ENCODE measurements around the gene F11R.

DNA sequence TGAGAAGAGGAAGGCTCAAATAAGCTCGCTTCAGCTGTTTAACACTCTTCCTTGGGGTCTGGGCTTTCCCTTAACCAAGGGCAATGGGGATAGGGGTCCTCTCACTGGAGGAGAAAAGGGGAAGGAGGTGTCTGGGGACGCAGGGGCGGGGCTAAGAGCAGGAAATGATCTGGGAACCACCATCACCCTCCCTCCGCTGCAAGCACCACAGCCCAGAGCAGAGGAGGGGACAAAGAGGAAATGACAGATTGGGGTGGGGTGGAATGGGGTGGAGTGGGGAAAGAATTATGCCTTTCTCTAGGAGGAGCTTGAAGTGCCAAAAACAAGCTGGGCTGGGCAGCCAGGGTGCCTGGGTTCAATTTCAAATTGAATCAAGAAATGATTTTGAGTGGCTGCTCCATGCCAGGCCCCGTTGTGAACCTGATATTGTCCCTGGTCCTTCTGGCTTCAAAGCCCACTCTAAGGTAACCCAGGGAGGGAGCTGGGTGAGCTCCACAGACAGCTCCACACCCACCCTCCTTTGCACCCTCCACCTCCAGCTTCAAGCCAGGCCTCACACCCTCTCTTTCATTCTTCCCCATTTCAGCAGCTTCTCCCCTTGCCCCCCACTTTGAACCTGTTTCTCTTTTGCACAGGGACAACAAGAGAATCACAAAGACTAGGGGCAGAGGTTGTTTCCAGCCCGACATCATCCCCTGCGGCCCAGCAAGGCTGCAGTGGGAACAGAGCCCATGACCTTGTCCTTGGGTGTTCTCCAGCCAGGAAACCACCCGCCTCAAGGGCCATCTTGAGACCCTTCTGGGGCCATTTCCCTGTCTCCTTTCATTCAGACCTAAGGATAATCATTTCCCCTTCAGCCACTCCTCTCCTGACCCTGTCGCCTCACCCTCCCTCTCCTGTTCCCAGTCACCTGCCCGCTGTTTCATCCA is 47.6 kb upstream of the F11R start:
- TF ChIP-seq, protein P1, sequence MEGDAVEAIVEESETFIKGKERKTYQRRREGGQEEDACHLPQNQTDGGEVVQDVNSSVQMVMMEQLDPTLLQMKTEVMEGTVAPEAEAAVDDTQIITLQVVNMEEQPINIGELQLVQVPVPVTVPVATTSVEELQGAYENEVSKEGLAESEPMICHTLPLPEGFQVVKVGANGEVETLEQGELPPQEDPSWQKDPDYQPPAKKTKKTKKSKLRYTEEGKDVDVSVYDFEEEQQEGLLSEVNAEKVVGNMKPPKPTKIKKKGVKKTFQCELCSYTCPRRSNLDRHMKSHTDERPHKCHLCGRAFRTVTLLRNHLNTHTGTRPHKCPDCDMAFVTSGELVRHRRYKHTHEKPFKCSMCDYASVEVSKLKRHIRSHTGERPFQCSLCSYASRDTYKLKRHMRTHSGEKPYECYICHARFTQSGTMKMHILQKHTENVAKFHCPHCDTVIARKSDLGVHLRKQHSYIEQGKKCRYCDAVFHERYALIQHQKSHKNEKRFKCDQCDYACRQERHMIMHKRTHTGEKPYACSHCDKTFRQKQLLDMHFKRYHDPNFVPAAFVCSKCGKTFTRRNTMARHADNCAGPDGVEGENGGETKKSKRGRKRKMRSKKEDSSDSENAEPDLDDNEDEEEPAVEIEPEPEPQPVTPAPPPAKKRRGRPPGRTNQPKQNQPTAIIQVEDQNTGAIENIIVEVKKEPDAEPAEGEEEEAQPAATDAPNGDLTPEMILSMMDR (IDR thresholded peaks at IDR 0.05; ENCODE audit: insufficient read depth, low read length): no peak
- TF ChIP-seq, protein P2, sequence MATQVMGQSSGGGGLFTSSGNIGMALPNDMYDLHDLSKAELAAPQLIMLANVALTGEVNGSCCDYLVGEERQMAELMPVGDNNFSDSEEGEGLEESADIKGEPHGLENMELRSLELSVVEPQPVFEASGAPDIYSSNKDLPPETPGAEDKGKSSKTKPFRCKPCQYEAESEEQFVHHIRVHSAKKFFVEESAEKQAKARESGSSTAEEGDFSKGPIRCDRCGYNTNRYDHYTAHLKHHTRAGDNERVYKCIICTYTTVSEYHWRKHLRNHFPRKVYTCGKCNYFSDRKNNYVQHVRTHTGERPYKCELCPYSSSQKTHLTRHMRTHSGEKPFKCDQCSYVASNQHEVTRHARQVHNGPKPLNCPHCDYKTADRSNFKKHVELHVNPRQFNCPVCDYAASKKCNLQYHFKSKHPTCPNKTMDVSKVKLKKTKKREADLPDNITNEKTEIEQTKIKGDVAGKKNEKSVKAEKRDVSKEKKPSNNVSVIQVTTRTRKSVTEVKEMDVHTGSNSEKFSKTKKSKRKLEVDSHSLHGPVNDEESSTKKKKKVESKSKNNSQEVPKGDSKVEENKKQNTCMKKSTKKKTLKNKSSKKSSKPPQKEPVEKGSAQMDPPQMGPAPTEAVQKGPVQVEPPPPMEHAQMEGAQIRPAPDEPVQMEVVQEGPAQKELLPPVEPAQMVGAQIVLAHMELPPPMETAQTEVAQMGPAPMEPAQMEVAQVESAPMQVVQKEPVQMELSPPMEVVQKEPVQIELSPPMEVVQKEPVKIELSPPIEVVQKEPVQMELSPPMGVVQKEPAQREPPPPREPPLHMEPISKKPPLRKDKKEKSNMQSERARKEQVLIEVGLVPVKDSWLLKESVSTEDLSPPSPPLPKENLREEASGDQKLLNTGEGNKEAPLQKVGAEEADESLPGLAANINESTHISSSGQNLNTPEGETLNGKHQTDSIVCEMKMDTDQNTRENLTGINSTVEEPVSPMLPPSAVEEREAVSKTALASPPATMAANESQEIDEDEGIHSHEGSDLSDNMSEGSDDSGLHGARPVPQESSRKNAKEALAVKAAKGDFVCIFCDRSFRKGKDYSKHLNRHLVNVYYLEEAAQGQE (IDR thresholded peaks at IDR 0.05; ENCODE audit: insufficient replicate concordance, low read depth): no peak
